ENCODE data around the gene CRYBB1.

The CRYBB1 gene

DNA sequence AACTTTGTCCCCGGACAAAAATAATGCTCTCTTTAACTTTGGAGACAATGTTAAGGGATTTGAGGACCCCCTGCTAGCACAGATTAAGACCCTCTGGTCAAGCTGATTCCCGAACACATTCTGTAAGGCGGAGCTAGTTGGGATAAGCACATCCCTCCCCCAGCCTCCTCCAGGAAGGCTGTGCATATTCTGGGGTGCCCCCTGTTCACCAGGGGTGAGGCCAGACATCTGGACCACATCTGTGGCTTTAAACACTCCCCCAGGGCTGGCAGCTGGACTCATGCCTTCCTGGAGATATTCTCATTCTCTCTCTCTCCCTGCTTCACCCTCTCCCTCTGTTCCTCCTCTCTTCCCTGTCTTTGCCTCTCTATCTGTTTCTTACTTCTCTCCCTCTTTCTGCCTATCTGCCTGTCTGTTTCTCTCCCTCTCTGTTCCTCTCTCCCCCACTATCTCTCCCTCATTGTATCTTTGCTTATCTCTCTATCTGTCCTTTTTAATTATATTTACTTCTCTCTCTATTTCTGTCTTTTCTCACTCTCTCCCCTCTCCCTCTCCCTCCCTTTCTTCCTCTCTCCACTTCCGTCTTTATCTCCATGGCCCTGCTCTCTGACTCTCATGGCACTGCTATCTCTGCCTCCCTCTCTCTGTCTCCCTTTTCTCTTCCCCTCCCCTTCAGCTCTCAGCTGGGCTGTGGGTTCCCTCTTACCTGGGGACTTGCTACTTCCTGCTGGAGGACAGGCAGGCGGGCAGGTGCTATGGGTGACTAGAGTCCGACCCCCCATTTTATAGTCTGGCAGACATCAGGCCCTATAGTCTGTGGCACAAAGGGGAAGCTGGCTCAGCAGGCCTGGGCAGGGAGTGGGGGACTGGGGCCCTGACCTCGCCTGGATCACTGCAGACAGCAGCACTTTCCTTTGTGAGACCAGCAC is at the start of gene CRYBB1:
CRYBB1 (minus strand) TSS at position 757 of the 929 bp plus-strand sequence. CDS start 1,708 bp downstream, outside the sequence.
- DNase-seq = peak; percentile 76

GRCh38 chr22:26667140-26667539 is 49.3 kb upstream of the CRYBB1 start:
- no peak for DNase-seq

GRCh38 chr22:26665813-26666231 is 48.0 kb upstream of the CRYBB1 start:
- no peak for DNase-seq

GRCh38 chr22:26663374-26663923 is 45.6 kb upstream of the CRYBB1 start:
- DNase-seq = no peak

DNA sequence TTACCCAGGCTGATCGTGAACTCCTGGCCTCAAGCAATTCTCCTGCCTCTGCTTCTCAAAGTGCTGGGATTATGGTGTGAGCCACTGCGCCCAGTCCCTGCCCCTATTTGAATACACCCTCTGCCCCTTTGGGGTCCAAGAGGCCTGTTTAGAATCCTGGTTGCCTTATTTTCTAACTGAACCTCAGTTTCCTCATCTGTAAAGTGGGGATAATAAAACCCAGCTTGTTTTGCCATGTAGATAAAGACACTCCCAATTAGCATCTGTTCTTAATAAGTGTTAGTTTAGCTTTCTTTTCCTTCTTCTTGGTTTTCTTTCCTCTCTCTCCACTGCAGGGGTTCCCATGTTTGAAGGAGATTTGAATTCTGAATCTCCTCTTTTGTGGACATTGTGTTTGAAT is 44.3 kb upstream of the CRYBB1 start:
- no peak for DNase-seq

GRCh38 chr22:26660961-26661578 is 43.2 kb upstream of the CRYBB1 start:
- no peak for DNase-seq

DNA sequence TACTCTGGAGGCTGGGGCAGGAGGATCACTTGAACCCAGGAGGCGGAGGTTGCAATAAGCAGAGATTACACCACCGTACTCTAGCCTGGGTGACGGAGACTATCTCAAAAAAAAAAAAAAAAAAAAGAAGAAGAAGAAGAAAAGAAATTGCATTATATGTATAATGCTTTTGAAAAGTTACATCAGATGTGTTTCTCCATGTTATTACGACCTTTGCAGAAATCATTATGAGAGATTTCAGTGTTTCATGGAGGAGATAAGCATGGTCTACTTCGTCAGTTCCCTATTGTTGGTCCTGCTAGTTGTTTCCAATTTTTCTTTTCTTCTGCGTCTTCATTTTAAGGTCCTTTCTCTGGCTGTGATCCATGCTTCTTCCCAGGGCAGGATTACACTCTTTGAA is 42.5 kb upstream of the CRYBB1 start:
- DNase-seq = no peak

- peak; percentile 94 for DNase-seq
Measured at GRCh38 chr22:26658671-26659478, 41.0 kb upstream of the CRYBB1 start.

DNA sequence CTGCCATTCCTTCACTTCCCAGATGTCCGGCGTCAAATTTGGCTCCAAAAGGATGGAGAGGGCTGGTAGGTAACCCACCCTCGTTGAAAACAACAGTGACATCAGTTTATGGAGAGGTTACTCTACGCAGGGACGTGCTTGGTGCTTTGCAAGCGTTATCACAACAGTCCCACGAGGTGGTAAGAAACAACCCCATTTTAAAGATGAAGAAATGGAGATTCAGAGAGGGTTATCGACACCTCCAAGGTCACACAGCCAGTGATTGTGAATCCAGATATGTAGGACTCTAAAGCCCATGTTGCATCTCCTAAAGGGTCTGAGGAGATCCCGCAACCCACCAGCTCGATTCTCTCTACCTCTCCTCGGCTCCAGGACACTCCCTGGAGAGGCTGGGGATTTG is 40.3 kb upstream of the CRYBB1 start:
- peak; percentile 58 for DNase-seq

- peak; percentile 82 for DNase-seq
Measured at GRCh38 chr22:26656891-26657851, 39.3 kb upstream of the CRYBB1 start, which contains the start of gene MIAT. TSS of gene MIAT (plus strand) at chr22:26657588.

DNA sequence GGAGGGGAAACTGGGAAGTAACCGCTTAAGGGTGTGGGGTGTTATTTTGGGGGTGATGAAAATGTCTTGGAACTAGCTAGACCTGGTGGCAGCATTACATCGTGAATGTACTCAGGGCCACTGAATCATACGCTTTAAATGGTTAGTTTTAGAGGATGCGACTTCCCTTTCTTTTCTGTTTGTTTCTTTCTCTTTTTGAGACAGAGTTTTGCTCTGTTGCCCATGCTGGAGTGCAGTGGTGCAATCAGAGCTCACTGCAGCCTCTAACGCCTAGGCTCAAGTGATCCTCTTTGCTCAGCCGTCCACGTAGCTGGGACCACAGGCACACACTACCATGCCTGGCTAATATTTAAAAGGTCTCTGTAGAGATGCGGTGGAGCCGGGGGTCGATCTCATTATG is 34.0 kb upstream of the CRYBB1 start:
- no peak for DNase-seq

DNA sequence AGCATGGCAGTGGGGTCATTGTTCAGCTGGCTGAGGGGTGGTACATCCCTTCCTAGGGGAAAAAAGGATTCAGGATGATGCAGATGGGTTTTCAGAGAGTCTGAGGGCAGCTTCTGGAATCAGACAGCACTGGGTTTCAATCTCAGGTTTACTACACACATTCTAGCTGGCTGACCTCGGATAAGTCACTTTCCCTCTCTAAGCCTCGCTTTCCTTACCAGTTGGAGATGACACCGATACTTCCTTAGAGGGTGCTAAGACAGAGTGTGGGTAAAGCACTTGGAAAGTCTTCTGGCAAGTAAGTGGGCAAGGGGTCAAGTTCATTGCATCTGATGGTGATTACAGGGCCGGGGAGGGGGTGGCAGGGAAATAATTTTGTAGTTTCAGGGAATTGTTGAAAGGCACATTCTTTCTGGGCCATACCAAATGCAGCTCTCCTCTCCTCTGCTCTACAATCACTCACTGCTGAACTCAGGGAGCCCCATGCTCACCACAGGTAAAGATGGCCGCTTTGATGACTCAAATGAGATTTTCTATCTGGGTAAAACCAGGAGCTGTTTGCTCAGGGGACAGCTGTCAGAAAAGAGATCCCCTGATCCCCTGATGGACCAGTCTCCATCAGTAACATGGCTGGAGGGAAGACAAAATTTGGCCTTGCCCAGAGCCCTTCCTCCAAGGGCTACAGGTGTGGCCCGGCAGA is 33.0 kb upstream of the CRYBB1 start:
- DNase-seq = no peak

- peak; percentile 73 for DNase-seq
Measured at GRCh38 chr22:26648528-26649388, 30.9 kb upstream of the CRYBB1 start.

DNA sequence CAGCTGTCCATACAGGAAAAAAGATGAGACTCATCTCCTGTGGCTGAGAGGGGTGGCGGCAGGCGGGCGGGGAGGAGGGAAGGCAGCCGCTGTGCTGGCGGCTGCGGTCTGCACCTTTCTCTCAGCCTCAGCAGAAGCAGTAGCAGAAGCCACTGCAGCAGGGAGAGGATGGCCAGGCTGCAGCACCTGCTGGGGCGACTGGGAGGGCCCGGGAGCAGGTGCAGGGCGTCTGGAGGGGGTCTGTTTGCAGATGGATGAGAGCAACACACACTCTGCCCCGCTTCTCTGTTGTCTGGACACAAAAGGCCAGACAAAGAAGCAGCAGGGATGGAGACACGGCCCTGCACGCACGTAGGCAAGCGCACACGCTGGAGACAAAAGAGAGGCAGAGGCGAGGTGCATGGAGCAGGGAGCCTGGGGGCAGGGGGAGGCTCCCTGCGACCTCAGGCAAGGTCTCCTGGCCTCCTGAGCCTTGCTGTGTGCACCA is 30.2 kb upstream of the CRYBB1 start:
- peak; percentile 62 for DNase-seq

- DNase-seq = no peak
Measured at GRCh38 chr22:26646158-26646557, 28.3 kb upstream of the CRYBB1 start.

- no peak for DNase-seq
Measured at GRCh38 chr22:26643418-26644100, 25.7 kb upstream of the CRYBB1 start.

- peak; percentile 79 for DNase-seq
Measured at GRCh38 chr22:26642465-26643417, 24.9 kb upstream of the CRYBB1 start.

- DNase-seq = no peak
Measured at GRCh38 chr22:26636296-26636695, 18.5 kb upstream of the CRYBB1 start.

All from hematopoietic multipotent progenitor cell treated with erythropoietin and hydrocortisone succinate and interleukin-3 and kit ligand, for 6 days (in vitro differentiated cells).